ENCODE measurements around the gene ZNF827.

Gene ZNF827

GRCh38 chr4:145843148-145843547 is 95.5 kb downstream of the ZNF827 start:
- Histone ChIP-seq H3K36me3 (ENCODE audit: control insufficient read depth in 1 of 2, insufficient read depth in 2 of 2, low read depth in 1 of 2, low read length in 2 of 2) (peaks cover 16 to 22% of the 10 kb centered on the region in 2 experiments), H3K18ac (ENCODE audit: low read depth in 1 of 2, low read length in 2 of 2) (no peak overlapping the region), H3K4me1 (ENCODE audit: control insufficient read depth, insufficient read depth, low read depth, low read length) (no peaks in the 10 kb centered on the region), H2AK5ac (ENCODE audit: low read length, severe bottlenecking) (no peak overlapping the region), H2BK5ac (ENCODE audit: low read depth, low read length, poor library complexity, severe bottlenecking) (no peak overlapping the region), H3K23ac (ENCODE audit: low read length in 2 of 2) (no peak overlapping the region), H2BK12ac (ENCODE audit: low read length in 2 of 2) (no peak overlapping the region), H3K27me3 (ENCODE audit: control insufficient read depth in 1 of 2, insufficient read depth in 1 of 2, low read length in 2 of 2) (no peaks in the 10 kb centered on the region), H3K4ac (ENCODE audit: low read depth in 1 of 2, low read length in 2 of 2) (no peak overlapping the region), H3K9me3 (ENCODE audit: control insufficient read depth, low read length) (no peaks in the 10 kb centered on the region), H3K79me1 (replicated peaks; ENCODE audit: low read length, poor library complexity, severe bottlenecking) (peaks cover 8% of the 10 kb centered on the region), H4K91ac (ENCODE audit: low read length) (no peak overlapping the region), H3K27ac (ENCODE audit: low read length, poor library complexity, severe bottlenecking) (no peak overlapping the region), H2BK120ac (ENCODE audit: low read depth, low read length) (no peak overlapping the region), H4K8ac (ENCODE audit: low read length) (no peak overlapping the region), H3K4me2 (ENCODE audit: low read length, poor library complexity, severe bottlenecking) (no peak overlapping the region), H3K9ac (ENCODE audit: low read length) (peak overlapping the region; percentile 55), H3K4me3 (ENCODE audit: insufficient read depth in 1 of 2, low read depth in 1 of 2, low read length in 2 of 2) (no peak overlapping the region), H3K14ac (ENCODE audit: low read length in 2 of 2) (no peak overlapping the region), H2BK15ac (ENCODE audit: low read depth, poor library complexity, severe bottlenecking) (no peak overlapping the region), H2AFZ (ENCODE audit: low read depth, low read length) (no peak overlapping the region)
- WGBS: 57% methylated on average over 1 of the region's 4 CpGs
- DNase-seq: no peak

DNA sequence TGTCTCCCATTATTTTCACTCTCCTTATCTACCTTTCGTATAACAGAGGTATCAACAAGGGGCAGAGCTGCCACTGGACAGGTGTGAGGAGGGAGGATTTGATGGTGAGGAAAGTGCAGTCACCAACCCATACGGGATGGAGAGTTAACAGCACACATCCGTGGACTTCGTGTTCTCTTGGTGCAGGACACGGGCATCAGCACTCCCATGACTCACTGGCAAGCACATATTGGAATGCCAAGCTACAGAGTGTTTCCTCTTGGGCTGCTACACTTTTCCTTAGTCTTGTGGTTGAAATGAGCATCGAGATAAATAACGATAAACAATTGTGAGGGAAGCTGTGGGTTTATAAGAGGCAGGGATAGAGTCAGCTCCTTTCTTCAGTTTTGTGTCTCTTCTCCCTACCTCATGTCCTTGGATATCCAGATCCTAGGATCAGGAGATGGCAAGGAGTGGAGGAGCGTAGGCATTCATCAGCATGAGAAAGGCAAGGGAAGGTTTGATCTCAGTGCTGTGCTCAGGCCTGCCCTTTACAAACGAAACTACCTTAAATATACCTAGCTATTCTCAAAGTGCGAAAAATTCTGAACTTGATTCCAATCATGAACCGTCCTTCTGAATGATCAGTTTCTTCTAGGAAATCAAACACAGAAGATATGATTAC is 96.3 kb downstream of the ZNF827 start:
- no peak overlapping the region for H3K18ac ChIP-seq (ENCODE audit: low read depth in 1 of 2, low read length in 2 of 2)
- peaks cover 6% of the 10 kb centered on the region for H3K79me1 ChIP-seq (replicated peaks; ENCODE audit: low read length, poor library complexity, severe bottlenecking)
- H3K9ac ChIP-seq (ENCODE audit: low read length): peak overlapping the region; percentile 55
- no peaks in the 10 kb centered on the region for H3K4me1 ChIP-seq (ENCODE audit: control insufficient read depth, insufficient read depth, low read depth, low read length)
- no peak overlapping the region for H2BK15ac ChIP-seq (ENCODE audit: low read depth, poor library complexity, severe bottlenecking)
- no peaks in the 10 kb centered on the region for H3K27me3 ChIP-seq (ENCODE audit: control insufficient read depth in 1 of 2, insufficient read depth in 1 of 2, low read length in 2 of 2)
- no peaks in the 10 kb centered on the region for H3K9me3 ChIP-seq (ENCODE audit: control insufficient read depth, low read length)
- peak; percentile 15 for DNase-seq
- H2AK5ac ChIP-seq (ENCODE audit: low read length, severe bottlenecking): no peak overlapping the region
- no peak overlapping the region for H3K23ac ChIP-seq (ENCODE audit: low read length in 2 of 2)
- H2AFZ ChIP-seq (ENCODE audit: low read depth, low read length): no peak overlapping the region
- H4K91ac ChIP-seq (ENCODE audit: low read length): no peak overlapping the region
- no peak overlapping the region for H2BK12ac ChIP-seq (ENCODE audit: low read length in 2 of 2)
- no peak overlapping the region for H3K27ac ChIP-seq (ENCODE audit: low read length, poor library complexity, severe bottlenecking)
- peaks cover 16 to 21% of the 10 kb centered on the region in 2 experiments for H3K36me3 ChIP-seq (ENCODE audit: control insufficient read depth in 1 of 2, insufficient read depth in 2 of 2, low read depth in 1 of 2, low read length in 2 of 2)
- H4K8ac ChIP-seq (ENCODE audit: low read length): no peak overlapping the region
- H3K4me3 ChIP-seq (ENCODE audit: insufficient read depth in 1 of 2, low read depth in 1 of 2, low read length in 2 of 2): no peak overlapping the region
- H2BK120ac ChIP-seq (ENCODE audit: low read depth, low read length): no peak overlapping the region
- no peak overlapping the region for H3K4ac ChIP-seq (ENCODE audit: low read depth in 1 of 2, low read length in 2 of 2)
- H3K4me2 ChIP-seq (ENCODE audit: low read length, poor library complexity, severe bottlenecking): no peak overlapping the region
- H3K14ac ChIP-seq (ENCODE audit: low read length in 2 of 2): no peak overlapping the region
- H2BK5ac ChIP-seq (ENCODE audit: low read depth, low read length, poor library complexity, severe bottlenecking): no peak overlapping the region
- WGBS: 96% methylated on average over 10 of the region's 11 CpGs

- Histone ChIP-seq H2AK5ac (ENCODE audit: low read length, severe bottlenecking) (no peak overlapping the region), H3K27me3 (ENCODE audit: control insufficient read depth in 1 of 2, insufficient read depth in 1 of 2, low read length in 2 of 2) (no peaks in the 10 kb centered on the region), H3K27ac (ENCODE audit: low read length, poor library complexity, severe bottlenecking) (no peak overlapping the region), H3K9me3 (ENCODE audit: control insufficient read depth, low read length) (no peaks in the 10 kb centered on the region), H4K8ac (ENCODE audit: low read length) (no peak overlapping the region), H3K79me1 (replicated peaks; ENCODE audit: low read length, poor library complexity, severe bottlenecking) (peaks cover 6% of the 10 kb centered on the region), H3K4me1 (ENCODE audit: control insufficient read depth, insufficient read depth, low read depth, low read length) (no peaks in the 10 kb centered on the region), H2BK12ac (ENCODE audit: low read length in 2 of 2) (no peak overlapping the region), H3K18ac (ENCODE audit: low read depth in 1 of 2, low read length in 2 of 2) (no peak overlapping the region), H3K4me3 (ENCODE audit: insufficient read depth in 1 of 2, low read depth in 1 of 2, low read length in 2 of 2) (no peak overlapping the region), H2BK120ac (ENCODE audit: low read depth, low read length) (no peak overlapping the region), H3K9ac (ENCODE audit: low read length) (no peak overlapping the region), H3K4ac (ENCODE audit: low read depth in 1 of 2, low read length in 2 of 2) (no peak overlapping the region), H4K91ac (ENCODE audit: low read length) (no peak overlapping the region), H2AFZ (ENCODE audit: low read depth, low read length) (no peak overlapping the region), H3K14ac (ENCODE audit: low read length in 2 of 2) (no peak overlapping the region), H2BK5ac (ENCODE audit: low read depth, low read length, poor library complexity, severe bottlenecking) (no peak overlapping the region), H3K23ac (ENCODE audit: low read length in 2 of 2) (no peak overlapping the region), H3K4me2 (ENCODE audit: low read length, poor library complexity, severe bottlenecking) (no peak overlapping the region), H3K36me3 (ENCODE audit: control insufficient read depth in 1 of 2, insufficient read depth in 2 of 2, low read depth in 1 of 2, low read length in 2 of 2) (peaks cover 16 to 17% of the 10 kb centered on the region in 2 experiments), H2BK15ac (ENCODE audit: low read depth, poor library complexity, severe bottlenecking) (no peak overlapping the region)
- no CpG with 5 or more reads among the region's 3 CpGs for WGBS
- no peak for DNase-seq
Observed at GRCh38 chr4:145840801-145841200, 97.8 kb downstream of the ZNF827 start.

GRCh38 chr4:145840162-145840768 is 98.4 kb downstream of the ZNF827 start:
- WGBS: 70% methylated on average over 2 of the region's 3 CpGs
- H4K8ac ChIP-seq (ENCODE audit: low read length): no peak overlapping the region
- no peak overlapping the region for H2AK5ac ChIP-seq (ENCODE audit: low read length, severe bottlenecking)

More at GRCh38 chr4:145840162-145840768, 98.4 kb downstream of the ZNF827 start:
- no peaks in the 10 kb centered on the region for H3K27me3 ChIP-seq (ENCODE audit: control insufficient read depth in 1 of 2, insufficient read depth in 1 of 2, low read length in 2 of 2)
- H2BK5ac ChIP-seq (ENCODE audit: low read depth, low read length, poor library complexity, severe bottlenecking): no peak overlapping the region
- no peak overlapping the region for H2BK12ac ChIP-seq (ENCODE audit: low read length in 2 of 2)
- H3K4me2 ChIP-seq (ENCODE audit: low read length, poor library complexity, severe bottlenecking): no peak overlapping the region
- H3K36me3 ChIP-seq (ENCODE audit: control insufficient read depth in 1 of 2, insufficient read depth in 2 of 2, low read depth in 1 of 2, low read length in 2 of 2): peaks cover 12 to 16% of the 10 kb centered on the region in 2 experiments
- H3K14ac ChIP-seq (ENCODE audit: low read length in 2 of 2): no peak overlapping the region
- no peak overlapping the region for H2BK15ac ChIP-seq (ENCODE audit: low read depth, poor library complexity, severe bottlenecking)
- no peak overlapping the region for H3K18ac ChIP-seq (ENCODE audit: low read depth in 1 of 2, low read length in 2 of 2)
- no peak overlapping the region for H3K4ac ChIP-seq (ENCODE audit: low read depth in 1 of 2, low read length in 2 of 2)
- peak; percentile 51 for DNase-seq
- H2AFZ ChIP-seq (ENCODE audit: low read depth, low read length): no peak overlapping the region
- H3K27ac ChIP-seq (ENCODE audit: low read length, poor library complexity, severe bottlenecking): no peak overlapping the region
- H3K9me3 ChIP-seq (ENCODE audit: control insufficient read depth, low read length): no peaks in the 10 kb centered on the region
- no peak overlapping the region for H3K23ac ChIP-seq (ENCODE audit: low read length in 2 of 2)
- no peak overlapping the region for H2BK120ac ChIP-seq (ENCODE audit: low read depth, low read length)
- peaks cover 6% of the 10 kb centered on the region for H3K79me1 ChIP-seq (replicated peaks; ENCODE audit: low read length, poor library complexity, severe bottlenecking)
- no peaks in the 10 kb centered on the region for H3K4me1 ChIP-seq (ENCODE audit: control insufficient read depth, insufficient read depth, low read depth, low read length)
- no peak overlapping the region for H3K9ac ChIP-seq (ENCODE audit: low read length)
- no peak overlapping the region for H4K91ac ChIP-seq (ENCODE audit: low read length)
- no peak overlapping the region for H3K4me3 ChIP-seq (ENCODE audit: insufficient read depth in 1 of 2, low read depth in 1 of 2, low read length in 2 of 2)
